ENCODE measurements around the gene NYAP1.

DNA sequence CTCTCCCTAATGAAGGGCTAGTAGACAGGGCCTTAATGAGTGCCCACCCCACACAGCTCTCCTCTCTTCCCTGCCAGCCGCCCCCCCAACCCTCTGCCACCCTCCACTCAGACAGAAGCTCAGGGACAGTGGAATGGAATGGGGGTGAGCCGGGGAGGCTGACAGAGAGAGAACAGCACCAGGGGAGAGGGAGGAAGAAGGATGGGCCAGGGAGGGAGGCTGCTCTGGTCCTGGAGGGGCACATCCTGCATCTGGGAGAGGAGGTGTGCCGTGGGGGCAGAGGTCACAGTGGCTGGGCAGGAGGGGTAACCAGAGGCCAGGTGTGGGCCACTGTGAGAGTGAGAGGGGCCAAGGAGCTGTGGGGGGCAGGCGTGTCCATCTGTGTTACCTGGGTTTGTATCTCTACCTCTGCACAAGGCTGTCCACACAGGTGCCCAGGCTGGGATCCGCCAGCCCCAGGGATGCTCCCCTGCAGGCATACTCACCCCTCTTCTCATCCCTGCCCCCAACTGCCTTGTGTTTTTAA lies 2.4 kb downstream of the NYAP1 start:
- no peak for TF ChIP-seq EZH2phosphoT487 (conservative IDR thresholded peaks at IDR 0.05; ENCODE audit: low read length)
- TF ChIP-seq, protein P1, sequence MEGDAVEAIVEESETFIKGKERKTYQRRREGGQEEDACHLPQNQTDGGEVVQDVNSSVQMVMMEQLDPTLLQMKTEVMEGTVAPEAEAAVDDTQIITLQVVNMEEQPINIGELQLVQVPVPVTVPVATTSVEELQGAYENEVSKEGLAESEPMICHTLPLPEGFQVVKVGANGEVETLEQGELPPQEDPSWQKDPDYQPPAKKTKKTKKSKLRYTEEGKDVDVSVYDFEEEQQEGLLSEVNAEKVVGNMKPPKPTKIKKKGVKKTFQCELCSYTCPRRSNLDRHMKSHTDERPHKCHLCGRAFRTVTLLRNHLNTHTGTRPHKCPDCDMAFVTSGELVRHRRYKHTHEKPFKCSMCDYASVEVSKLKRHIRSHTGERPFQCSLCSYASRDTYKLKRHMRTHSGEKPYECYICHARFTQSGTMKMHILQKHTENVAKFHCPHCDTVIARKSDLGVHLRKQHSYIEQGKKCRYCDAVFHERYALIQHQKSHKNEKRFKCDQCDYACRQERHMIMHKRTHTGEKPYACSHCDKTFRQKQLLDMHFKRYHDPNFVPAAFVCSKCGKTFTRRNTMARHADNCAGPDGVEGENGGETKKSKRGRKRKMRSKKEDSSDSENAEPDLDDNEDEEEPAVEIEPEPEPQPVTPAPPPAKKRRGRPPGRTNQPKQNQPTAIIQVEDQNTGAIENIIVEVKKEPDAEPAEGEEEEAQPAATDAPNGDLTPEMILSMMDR (IDR thresholded peaks at IDR 0.05; ENCODE audit: insufficient read depth, low read length, poor library complexity, severe bottlenecking) = no peak

All from SU-DHL-6 (cell line).